ENCODE results near the gene SNCG.
"Not testable (repeated sequence)": the region's sequence is repeated elsewhere in the genome, so short reads cannot be mapped to it uniquely, and the experiment has no call there.

The SNCG gene

GRCh38 chr10:86958116-86958900 lies at the start of gene SNCG:
TSS of gene SNCG (plus strand) at chr10:86958599. CDS start at chr10:86958698, 99 bp downstream.
- Histone ChIP-seq H3K9me3 (ENCODE audit: control insufficient read depth, insufficient read depth, low read depth, low read length) (peaks cover 4% of the 10 kb centered on the region), H3K4me1 (ENCODE audit: control insufficient read depth, insufficient read depth, low read length) (peaks cover 80% of the 10 kb centered on the region), H3K27me3 (ENCODE audit: control insufficient read depth, insufficient read depth, low read length) (no peaks in the 10 kb centered on the region), H3K36me3 (ENCODE audit: control insufficient read depth, insufficient read depth, low read length) (no peaks in the 10 kb centered on the region), H3K27ac (ENCODE audit: low read depth, low read length) (peak within 1 kb of the TSS; percentile 13; the same call in 1 of the 2 replicates), H3K4me3 (ENCODE audit: low read depth, low read length) (no peak within 1 kb of the TSS), H3K9ac (ENCODE audit: low read length) (peak within 1 kb of the TSS; percentile 8)

- no peaks in the 10 kb centered on the region for H3K27me3 ChIP-seq (ENCODE audit: control insufficient read depth, insufficient read depth, low read length)
- no peak overlapping the region for H3K27ac ChIP-seq (ENCODE audit: low read depth, low read length)
- no peak overlapping the region for H3K9ac ChIP-seq (ENCODE audit: low read length)
- H3K4me1 ChIP-seq (ENCODE audit: control insufficient read depth, insufficient read depth, low read length), result no peaks in the 10 kb centered on the region; the same call in 1 of the 2 replicates
- peaks cover 89% of the 10 kb centered on the region for H3K36me3 ChIP-seq (ENCODE audit: control insufficient read depth, insufficient read depth, low read length)
- H3K9me3 ChIP-seq (ENCODE audit: control insufficient read depth, insufficient read depth, low read depth, low read length), result no peaks in the 10 kb centered on the region
- no peak overlapping the region for H3K4me3 ChIP-seq (ENCODE audit: low read depth, low read length)
Observed at GRCh38 chr10:86914734-86915133, 43.7 kb upstream of the SNCG start.

DNA sequence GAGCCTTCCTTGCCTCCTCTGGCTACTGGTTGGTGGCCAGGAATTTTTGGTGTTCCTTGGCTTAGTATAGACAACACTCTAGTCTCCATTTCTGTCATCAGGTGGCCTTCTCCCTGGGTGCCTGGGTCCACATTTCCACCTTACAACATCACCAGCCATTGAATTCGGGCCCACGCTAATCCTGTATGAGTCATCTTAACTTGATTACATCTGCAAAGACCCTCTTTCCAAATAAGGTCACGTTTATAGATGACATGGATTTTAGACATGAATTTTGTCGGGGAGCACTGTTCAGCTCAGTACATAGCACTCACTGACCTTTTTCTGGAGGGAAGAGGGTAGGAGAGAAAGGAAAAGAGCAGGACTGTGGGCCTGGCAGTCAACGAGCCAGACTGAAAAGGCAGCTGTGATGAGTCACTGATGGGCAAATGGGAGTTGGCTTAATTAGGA lies 40.4 kb upstream of the SNCG start:
- Histone ChIP-seq H3K9me3 (ENCODE audit: control insufficient read depth, insufficient read depth, low read depth, low read length) (no peaks in the 10 kb centered on the region), H3K4me3 (ENCODE audit: low read depth, low read length) (no peak overlapping the region), H3K27me3 (ENCODE audit: control insufficient read depth, insufficient read depth, low read length) (no peaks in the 10 kb centered on the region), H3K36me3 (ENCODE audit: control insufficient read depth, insufficient read depth, low read length) (peaks cover 93% of the 10 kb centered on the region), H3K4me1 (ENCODE audit: control insufficient read depth, insufficient read depth, low read length) (no peaks in the 10 kb centered on the region; the same call in 1 of the 2 replicates), H3K9ac (ENCODE audit: low read length) (no peak overlapping the region), H3K27ac (ENCODE audit: low read depth, low read length) (no peak overlapping the region)

GRCh38 chr10:86922553-86922961 lies 35.8 kb upstream of the SNCG start:
- H3K36me3 ChIP-seq (ENCODE audit: control insufficient read depth, insufficient read depth, low read length), result peaks cover 79% of the 10 kb centered on the region
- H3K4me1 ChIP-seq (ENCODE audit: control insufficient read depth, insufficient read depth, low read length), result no peaks in the 10 kb centered on the region; the same call in 1 of the 2 replicates
- H3K4me3 ChIP-seq (ENCODE audit: low read depth, low read length), result no peak overlapping the region
- no peak overlapping the region for H3K9ac ChIP-seq (ENCODE audit: low read length)
- no peaks in the 10 kb centered on the region for H3K9me3 ChIP-seq (ENCODE audit: control insufficient read depth, insufficient read depth, low read depth, low read length)
- no peak overlapping the region for H3K27ac ChIP-seq (ENCODE audit: low read depth, low read length)
- no peaks in the 10 kb centered on the region for H3K27me3 ChIP-seq (ENCODE audit: control insufficient read depth, insufficient read depth, low read length)

GRCh38 chr10:86929468-86930380 lies 28.7 kb upstream of the SNCG start:
- Histone ChIP-seq H3K9ac (ENCODE audit: low read length) (no peak overlapping the region), H3K4me3 (ENCODE audit: low read depth, low read length) (no peak overlapping the region), H3K9me3 (ENCODE audit: control insufficient read depth, insufficient read depth, low read depth, low read length) (no peaks in the 10 kb centered on the region), H3K27me3 (ENCODE audit: control insufficient read depth, insufficient read depth, low read length) (no peaks in the 10 kb centered on the region), H3K36me3 (ENCODE audit: control insufficient read depth, insufficient read depth, low read length) (peaks cover 62% of the 10 kb centered on the region), H3K27ac (ENCODE audit: low read depth, low read length) (no peak overlapping the region), H3K4me1 (ENCODE audit: control insufficient read depth, insufficient read depth, low read length) (peaks cover 5% of the 10 kb centered on the region; the same call in 1 of the 2 replicates)

DNA sequence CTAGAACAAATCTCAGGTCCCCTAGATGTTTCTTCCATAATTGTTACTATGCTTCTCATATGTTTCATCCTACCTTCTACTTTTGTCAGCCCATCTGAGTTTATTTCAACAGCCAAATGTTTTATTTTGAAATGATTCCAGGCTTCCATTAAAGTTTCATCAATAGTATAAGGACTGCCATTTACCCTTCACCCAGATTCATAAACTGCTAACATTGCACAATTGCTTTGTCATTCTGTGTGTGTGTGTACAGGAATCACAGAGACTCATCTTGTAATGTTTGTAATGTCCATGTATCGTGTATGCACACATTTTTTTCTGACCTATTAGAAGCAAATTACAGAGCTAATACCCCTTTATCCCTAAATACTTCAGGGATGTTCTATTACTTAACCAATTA lies 26.5 kb upstream of the SNCG start:
- Histone ChIP-seq H3K27ac (ENCODE audit: low read depth, low read length) (no peak overlapping the region), H3K9ac (ENCODE audit: low read length) (no peak overlapping the region), H3K4me3 (ENCODE audit: low read depth, low read length) (no peak overlapping the region), H3K4me1 (ENCODE audit: control insufficient read depth, insufficient read depth, low read length) (peaks cover 5% of the 10 kb centered on the region; the same call in 1 of the 2 replicates), H3K9me3 (ENCODE audit: control insufficient read depth, insufficient read depth, low read depth, low read length) (no peaks in the 10 kb centered on the region), H3K27me3 (ENCODE audit: control insufficient read depth, insufficient read depth, low read length) (no peaks in the 10 kb centered on the region), H3K36me3 (ENCODE audit: control insufficient read depth, insufficient read depth, low read length) (peaks cover 47% of the 10 kb centered on the region)

- H3K27me3 ChIP-seq (ENCODE audit: control insufficient read depth, insufficient read depth, low read length), result no peaks in the 10 kb centered on the region
- no peak overlapping the region for H3K27ac ChIP-seq (ENCODE audit: low read depth, low read length)
- H3K9me3 ChIP-seq (ENCODE audit: control insufficient read depth, insufficient read depth, low read depth, low read length), result no peaks in the 10 kb centered on the region
- H3K9ac ChIP-seq (ENCODE audit: low read length), result no peak overlapping the region
- H3K4me1 ChIP-seq (ENCODE audit: control insufficient read depth, insufficient read depth, low read length), result peaks cover 5% of the 10 kb centered on the region; the same call in 1 of the 2 replicates
- H3K36me3 ChIP-seq (ENCODE audit: control insufficient read depth, insufficient read depth, low read length), result peaks cover 39% of the 10 kb centered on the region
- H3K4me3 ChIP-seq (ENCODE audit: low read depth, low read length), result no peak overlapping the region
Observed at GRCh38 chr10:86932674-86933073, 25.7 kb upstream of the SNCG start.

DNA sequence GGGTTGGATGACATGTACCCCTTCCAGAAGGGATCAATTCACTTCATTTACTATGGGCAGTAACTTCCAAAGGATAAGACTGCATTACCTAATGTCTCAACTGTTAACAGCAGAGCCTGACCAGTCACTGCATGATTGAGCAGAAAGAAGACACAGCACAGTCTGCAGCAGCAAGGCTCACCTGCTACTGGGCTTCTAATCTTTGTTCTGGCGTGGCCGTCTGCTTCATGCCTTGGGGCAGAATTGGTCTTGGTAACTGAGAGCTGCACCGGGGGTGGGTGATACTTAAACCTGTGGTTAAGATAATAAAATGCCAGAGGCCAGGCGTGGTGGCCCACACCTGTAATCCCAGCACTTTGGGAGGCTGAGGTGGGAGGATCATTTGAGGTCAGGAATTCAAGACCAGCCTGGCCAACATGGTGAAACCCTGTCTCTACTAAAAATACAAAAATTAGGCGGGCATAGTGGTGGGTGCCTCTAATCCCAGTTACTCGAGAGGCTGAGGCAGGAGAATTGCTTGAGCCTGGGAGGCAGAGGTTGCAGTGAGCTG lies 24.2 kb upstream of the SNCG start:
- H3K9me3 ChIP-seq (ENCODE audit: control insufficient read depth, insufficient read depth, low read depth, low read length); H3K4me1 ChIP-seq (ENCODE audit: control insufficient read depth, insufficient read depth, low read length); H3K9ac ChIP-seq (ENCODE audit: low read length); H3K4me3 ChIP-seq (ENCODE audit: low read depth, low read length); H3K27me3 ChIP-seq (ENCODE audit: control insufficient read depth, insufficient read depth, low read length); H3K27ac ChIP-seq (ENCODE audit: low read depth, low read length): not testable (repeated sequence)
- peaks cover 29% of the 10 kb centered on the region for H3K36me3 ChIP-seq (ENCODE audit: control insufficient read depth, insufficient read depth, low read length)

GRCh38 chr10:86936661-86937501 lies 21.5 kb upstream of the SNCG start:
- no peak overlapping the region for H3K9ac ChIP-seq (ENCODE audit: low read length)
- no peak overlapping the region for H3K4me3 ChIP-seq (ENCODE audit: low read depth, low read length)
- peaks cover 7% of the 10 kb centered on the region; the same call in 1 of the 2 replicates for H3K4me1 ChIP-seq (ENCODE audit: control insufficient read depth, insufficient read depth, low read length)
- peaks cover 6% of the 10 kb centered on the region; the same call in 1 of the 2 replicates for H3K36me3 ChIP-seq (ENCODE audit: control insufficient read depth, insufficient read depth, low read length)
- no peak overlapping the region for H3K27ac ChIP-seq (ENCODE audit: low read depth, low read length)
- no peaks in the 10 kb centered on the region for H3K9me3 ChIP-seq (ENCODE audit: control insufficient read depth, insufficient read depth, low read depth, low read length)
- H3K27me3 ChIP-seq (ENCODE audit: control insufficient read depth, insufficient read depth, low read length), result no peaks in the 10 kb centered on the region

GRCh38 chr10:86937502-86938154 lies 20.8 kb upstream of the SNCG start:
- no peaks in the 10 kb centered on the region for H3K27me3 ChIP-seq (ENCODE audit: control insufficient read depth, insufficient read depth, low read length)
- H3K27ac ChIP-seq (ENCODE audit: low read depth, low read length), result no peak overlapping the region
- no peaks in the 10 kb centered on the region for H3K9me3 ChIP-seq (ENCODE audit: control insufficient read depth, insufficient read depth, low read depth, low read length)
- no peak overlapping the region for H3K9ac ChIP-seq (ENCODE audit: low read length)
- peaks cover 3% of the 10 kb centered on the region; the same call in 1 of the 2 replicates for H3K36me3 ChIP-seq (ENCODE audit: control insufficient read depth, insufficient read depth, low read length)
- no peak overlapping the region for H3K4me3 ChIP-seq (ENCODE audit: low read depth, low read length)
- H3K4me1 ChIP-seq (ENCODE audit: control insufficient read depth, insufficient read depth, low read length), result peaks cover 7% of the 10 kb centered on the region; the same call in 1 of the 2 replicates
